Coronary artery (tissue), 2 donors: ENCODE results near the gene SMG6.
A peak's percentile ranks its signal among the peaks of the same experiment; 100 is the strongest.

Source experiments
- DNase-seq: peaks from one replicate; pipeline ENCODE4 v3.0.0-alpha.2; 2017; ENCODE audit warnings: low spot score
- H3K27ac ChIP-seq, 2 donors: fragments of 200-600 bp; sonication (generic); one replicate each; pipeline ENCODE4 v1.5.1; 2016 to 2019
- H3K4me3 ChIP-seq: fragments of 200-600 bp; sonication (generic); 2 replicates; pipeline ENCODE4 v1.5.1; 2016; ENCODE audit warnings: mild to moderate bottlenecking, moderate library complexity
- CTCF ChIP-seq: fragments of 200-600 bp; sonication (generic); IDR thresholded peaks from one replicate; pipeline ENCODE4 v1.5.1; 2019; ENCODE audit warnings: antibody characterized with exemption

The SMG6 gene

GRCh38 chr17:2025220-2025621, 278.4 kb downstream of the SMG6 start, which contains the start of gene RTN4RL1:
TSS of gene RTN4RL1 (minus strand) at chr17:2025334. CDS start at chr17:2024865, 469 bp downstream.
- DNase-seq: no peak
- TF ChIP-seq CTCF: no peak
- Histone ChIP-seq H3K27ac (peak within 1 kb of the TSS in 1 of 2 donors; percentile 28), H3K4me3 (peak within 1 kb of the TSS; percentile 70)

GRCh38 chr17:2024572-2025219, 278.9 kb downstream of the SMG6 start:
- no peak for TF ChIP-seq CTCF
- Histone ChIP-seq H3K4me3 (peak overlapping the region; percentile 70), H3K27ac (no peak overlapping the region)
- DNase-seq: no peak

GRCh38 chr17:2023692-2024571, 279.7 kb downstream of the SMG6 start:
- DNase-seq: no peak
- TF ChIP-seq CTCF: no peak

GRCh38 chr17:2023256-2023655, 280.3 kb downstream of the SMG6 start:
- DNase-seq: no peak
- peak overlapping the region; percentile 70 for H3K4me3 ChIP-seq
- H3K27ac ChIP-seq: peak overlapping the region in 1 of 2 donors; percentile 33
- TF ChIP-seq CTCF: no peak

More at GRCh38 chr17:2023692-2024571, 279.7 kb downstream of the SMG6 start:
- Histone ChIP-seq H3K27ac (peak overlapping the region in 1 of 2 donors; percentile 33), H3K4me3 (peak overlapping the region; percentile 70)

GRCh38 chr17:2022647-2023240, 280.8 kb downstream of the SMG6 start:
- DNase-seq: no peak
- Histone ChIP-seq H3K4me3 (no peak overlapping the region), H3K27ac (no peak overlapping the region)

GRCh38 chr17:2020721-2021120, 282.9 kb downstream of the SMG6 start:
- no peak for TF ChIP-seq CTCF
- Histone ChIP-seq H3K27ac (no peak overlapping the region), H3K4me3 (no peak overlapping the region)
- DNase-seq: no peak

More at GRCh38 chr17:2022647-2023240, 280.8 kb downstream of the SMG6 start:
- TF ChIP-seq CTCF: no peak
